ENCODE data around the gene CNTNAP2.

CNTNAP2 gene

GRCh38 chr7:146709451-146710027 lies 592.9 kb downstream of the CNTNAP2 start:
- Histone ChIP-seq H3K56ac (ENCODE audit: low read length) (no peak overlapping the region), H3K4me3 (ENCODE audit: low read length) (no peak overlapping the region), H3K4ac (ENCODE audit: low read depth, low read length) (no peak overlapping the region), H3K79me1 (ENCODE audit: low read length) (no peaks in the 10 kb centered on the region), H3K79me2 (ENCODE audit: control insufficient read depth, insufficient read depth, low read length) (no peaks in the 10 kb centered on the region), H2BK15ac (replicated peaks; ENCODE audit: low read depth) (no peak overlapping the region), H3K27ac (ENCODE audit: low read depth, low read length) (no peak overlapping the region), H3K4me1 (ENCODE audit: control insufficient read depth, low read depth, low read length) (no peaks in the 10 kb centered on the region), H4K5ac (ENCODE audit: low read length) (no peak overlapping the region), H2AK5ac (ENCODE audit: low read length) (no peak overlapping the region), H2BK5ac (ENCODE audit: low read length) (no peak overlapping the region), H3K36me3 (ENCODE audit: control insufficient read depth, insufficient read depth, low read length) (no peaks in the 10 kb centered on the region), H3K18ac (ENCODE audit: low read length) (no peak overlapping the region), H3K23ac (ENCODE audit: low read length) (no peak overlapping the region), H2BK120ac (ENCODE audit: low read depth, low read length) (no peak overlapping the region), H3K27me3 (ENCODE audit: insufficient read depth, low read length, poor library complexity) (no peaks in the 10 kb centered on the region), H3K9ac (ENCODE audit: low read length) (no peak overlapping the region), H3K4me2 (ENCODE audit: low read length) (no peak overlapping the region), H4K8ac (ENCODE audit: low read depth, low read length) (no peak overlapping the region)
- no CpG with 5 or more reads among the region's 4 CpGs for WGBS (ENCODE audit: extremely low coverage, insufficient coverage, low lambda C conversion rate)
- no peak for DNase-seq

- Histone ChIP-seq H3K23ac (ENCODE audit: low read length) (no peak overlapping the region), H3K4me1 (ENCODE audit: control insufficient read depth, low read depth, low read length) (no peaks in the 10 kb centered on the region), H2BK15ac (replicated peaks; ENCODE audit: low read depth) (no peak overlapping the region), H3K9ac (ENCODE audit: low read length) (no peak overlapping the region), H3K18ac (ENCODE audit: low read length) (no peak overlapping the region), H3K56ac (ENCODE audit: low read length) (no peak overlapping the region), H4K8ac (ENCODE audit: low read depth, low read length) (no peak overlapping the region), H3K79me2 (ENCODE audit: control insufficient read depth, insufficient read depth, low read length) (no peaks in the 10 kb centered on the region), H2AK5ac (ENCODE audit: low read length) (no peak overlapping the region), H2BK120ac (ENCODE audit: low read depth, low read length) (no peak overlapping the region), H3K27ac (ENCODE audit: low read depth, low read length) (no peak overlapping the region), H3K4me3 (ENCODE audit: low read length) (no peak overlapping the region), H3K27me3 (ENCODE audit: insufficient read depth, low read length, poor library complexity) (no peaks in the 10 kb centered on the region), H3K79me1 (ENCODE audit: low read length) (no peaks in the 10 kb centered on the region), H4K5ac (ENCODE audit: low read length) (no peak overlapping the region), H2BK5ac (ENCODE audit: low read length) (no peak overlapping the region), H3K4me2 (ENCODE audit: low read length) (no peak overlapping the region), H3K36me3 (ENCODE audit: control insufficient read depth, insufficient read depth, low read length) (no peaks in the 10 kb centered on the region), H3K4ac (ENCODE audit: low read depth, low read length) (no peak overlapping the region)
- no CpG with 5 or more reads among the region's 1 CpG for WGBS (ENCODE audit: extremely low coverage, insufficient coverage, low lambda C conversion rate)
- no peak for DNase-seq
These were observed 596.6 kb downstream of the CNTNAP2 start for GRCh38 chr7:146713205-146713604.

GRCh38 chr7:146713934-146714333 lies 597.3 kb downstream of the CNTNAP2 start:
- Histone ChIP-seq H3K56ac (ENCODE audit: low read length) (no peak overlapping the region), H4K5ac (ENCODE audit: low read length) (no peak overlapping the region), H3K36me3 (ENCODE audit: control insufficient read depth, insufficient read depth, low read length) (no peaks in the 10 kb centered on the region), H3K23ac (ENCODE audit: low read length) (no peak overlapping the region), H2BK120ac (ENCODE audit: low read depth, low read length) (no peak overlapping the region), H3K79me1 (ENCODE audit: low read length) (no peaks in the 10 kb centered on the region), H3K27me3 (ENCODE audit: insufficient read depth, low read length, poor library complexity) (no peaks in the 10 kb centered on the region), H3K4me3 (ENCODE audit: low read length) (no peak overlapping the region), H3K79me2 (ENCODE audit: control insufficient read depth, insufficient read depth, low read length) (no peaks in the 10 kb centered on the region), H3K4me1 (ENCODE audit: control insufficient read depth, low read depth, low read length) (no peaks in the 10 kb centered on the region), H4K8ac (ENCODE audit: low read depth, low read length) (no peak overlapping the region), H3K18ac (ENCODE audit: low read length) (no peak overlapping the region), H3K27ac (ENCODE audit: low read depth, low read length) (no peak overlapping the region), H3K9ac (ENCODE audit: low read length) (no peak overlapping the region), H2BK5ac (ENCODE audit: low read length) (no peak overlapping the region), H2AK5ac (ENCODE audit: low read length) (no peak overlapping the region), H3K4me2 (ENCODE audit: low read length) (no peak overlapping the region), H2BK15ac (replicated peaks; ENCODE audit: low read depth) (no peak overlapping the region), H3K4ac (ENCODE audit: low read depth, low read length) (no peak overlapping the region)
- no CpG with 5 or more reads among the region's 3 CpGs for WGBS (ENCODE audit: extremely low coverage, insufficient coverage, low lambda C conversion rate)
- no peak for DNase-seq

GRCh38 chr7:146720195-146720594 lies 603.6 kb downstream of the CNTNAP2 start:
- H3K4me3 ChIP-seq (ENCODE audit: low read length) = no peak overlapping the region
- no peaks in the 10 kb centered on the region for H3K4me1 ChIP-seq (ENCODE audit: control insufficient read depth, low read depth, low read length)
- H3K4ac ChIP-seq (ENCODE audit: low read depth, low read length) = no peak overlapping the region
- no peak overlapping the region for H2BK120ac ChIP-seq (ENCODE audit: low read depth, low read length)
- no peak overlapping the region for H4K8ac ChIP-seq (ENCODE audit: low read depth, low read length)
- no CpG with 5 or more reads among the region's 2 CpGs for WGBS (ENCODE audit: extremely low coverage, insufficient coverage, low lambda C conversion rate)
- H3K4me2 ChIP-seq (ENCODE audit: low read length) = no peak overlapping the region
- no peak overlapping the region for H3K23ac ChIP-seq (ENCODE audit: low read length)
- H3K9ac ChIP-seq (ENCODE audit: low read length) = no peak overlapping the region
- no peaks in the 10 kb centered on the region for H3K79me2 ChIP-seq (ENCODE audit: control insufficient read depth, insufficient read depth, low read length)
- DNase-seq = no peak
- H4K5ac ChIP-seq (ENCODE audit: low read length) = no peak overlapping the region
- H2BK15ac ChIP-seq (replicated peaks; ENCODE audit: low read depth) = no peak overlapping the region
- no peak overlapping the region for H3K56ac ChIP-seq (ENCODE audit: low read length)
- H3K18ac ChIP-seq (ENCODE audit: low read length) = no peak overlapping the region
- H2BK5ac ChIP-seq (ENCODE audit: low read length) = no peak overlapping the region
- H2AK5ac ChIP-seq (ENCODE audit: low read length) = no peak overlapping the region
- no peaks in the 10 kb centered on the region for H3K27me3 ChIP-seq (ENCODE audit: insufficient read depth, low read length, poor library complexity)
- no peaks in the 10 kb centered on the region for H3K36me3 ChIP-seq (ENCODE audit: control insufficient read depth, insufficient read depth, low read length)
- no peaks in the 10 kb centered on the region for H3K79me1 ChIP-seq (ENCODE audit: low read length)
- H3K27ac ChIP-seq (ENCODE audit: low read depth, low read length) = no peak overlapping the region

GRCh38 chr7:146722986-146723385 lies 606.4 kb downstream of the CNTNAP2 start:
- Histone ChIP-seq H4K8ac (ENCODE audit: low read depth, low read length) (no peak overlapping the region), H3K56ac (ENCODE audit: low read length) (no peak overlapping the region), H3K4me2 (ENCODE audit: low read length) (no peak overlapping the region), H4K5ac (ENCODE audit: low read length) (no peak overlapping the region), H3K79me2 (ENCODE audit: control insufficient read depth, insufficient read depth, low read length) (no peaks in the 10 kb centered on the region), H2BK5ac (ENCODE audit: low read length) (no peak overlapping the region), H3K4me1 (ENCODE audit: control insufficient read depth, low read depth, low read length) (no peaks in the 10 kb centered on the region), H3K27me3 (ENCODE audit: insufficient read depth, low read length, poor library complexity) (no peaks in the 10 kb centered on the region), H3K18ac (ENCODE audit: low read length) (no peak overlapping the region), H3K36me3 (ENCODE audit: control insufficient read depth, insufficient read depth, low read length) (no peaks in the 10 kb centered on the region), H3K27ac (ENCODE audit: low read depth, low read length) (no peak overlapping the region), H2BK15ac (replicated peaks; ENCODE audit: low read depth) (no peak overlapping the region), H3K23ac (ENCODE audit: low read length) (no peak overlapping the region), H2AK5ac (ENCODE audit: low read length) (no peak overlapping the region), H2BK120ac (ENCODE audit: low read depth, low read length) (no peak overlapping the region), H3K9ac (ENCODE audit: low read length) (no peak overlapping the region), H3K4ac (ENCODE audit: low read depth, low read length) (no peak overlapping the region), H3K4me3 (ENCODE audit: low read length) (no peak overlapping the region), H3K79me1 (ENCODE audit: low read length) (no peaks in the 10 kb centered on the region)
- WGBS (ENCODE audit: extremely low coverage, insufficient coverage, low lambda C conversion rate) = no CpG with 5 or more reads among the region's 1 CpG
- no peak for DNase-seq

GRCh38 chr7:146725520-146725919 lies 608.9 kb downstream of the CNTNAP2 start:
- Histone ChIP-seq H3K56ac (ENCODE audit: low read length) (no peak overlapping the region), H3K4me2 (ENCODE audit: low read length) (no peak overlapping the region), H3K79me2 (ENCODE audit: control insufficient read depth, insufficient read depth, low read length) (no peaks in the 10 kb centered on the region), H2BK5ac (ENCODE audit: low read length) (no peak overlapping the region), H3K18ac (ENCODE audit: low read length) (no peak overlapping the region), H3K79me1 (ENCODE audit: low read length) (no peaks in the 10 kb centered on the region), H3K9ac (ENCODE audit: low read length) (no peak overlapping the region), H3K4me1 (ENCODE audit: control insufficient read depth, low read depth, low read length) (no peaks in the 10 kb centered on the region), H3K4ac (ENCODE audit: low read depth, low read length) (no peak overlapping the region), H4K8ac (ENCODE audit: low read depth, low read length) (no peak overlapping the region), H3K4me3 (ENCODE audit: low read length) (no peak overlapping the region), H2AK5ac (ENCODE audit: low read length) (no peak overlapping the region), H3K23ac (ENCODE audit: low read length) (no peak overlapping the region), H2BK15ac (replicated peaks; ENCODE audit: low read depth) (no peak overlapping the region), H2BK120ac (ENCODE audit: low read depth, low read length) (no peak overlapping the region), H3K27me3 (ENCODE audit: insufficient read depth, low read length, poor library complexity) (no peaks in the 10 kb centered on the region), H4K5ac (ENCODE audit: low read length) (no peak overlapping the region), H3K27ac (ENCODE audit: low read depth, low read length) (no peak overlapping the region), H3K36me3 (ENCODE audit: control insufficient read depth, insufficient read depth, low read length) (no peaks in the 10 kb centered on the region)
- WGBS (ENCODE audit: extremely low coverage, insufficient coverage, low lambda C conversion rate) = no CpG with 5 or more reads among the region's 3 CpGs
- DNase-seq = no peak
